T-helper 1 cell treated with Interleukin-12 subunit alpha and Interleukin-12 subunit beta and Interleukin-4 antibody, amounts not matched to agents 30 ng/mL and 1 ng/mL, for 36 hours (primary cell): ENCODE results near the gene GEMIN4. TPM values are rescaled to one million over a fixed set of nuclear protein-coding genes. Genes with fewer than 3 reads are reported as not detected.
"Not testable (repeated sequence)": the region's sequence is repeated elsewhere in the genome, so short reads cannot be mapped to it uniquely, and the experiment has no call there.

Source experiments
- intact Hi-C: fragments of 100-400 bp; cut with micrococcal nuclease; formaldehyde crosslinking; loops from one replicate; pipeline ENCODE4 v1.15.1; 2024
- total RNA-seq: library from RNA; stranded (reverse); gene quantifications from 2 replicates; pipeline ENCODE4 v1.2.3, GENCODE V29; 2022

The GEMIN4 gene
- total RNA-seq, 1 donor from 2014 or later = 31.6 TPM

DNA sequence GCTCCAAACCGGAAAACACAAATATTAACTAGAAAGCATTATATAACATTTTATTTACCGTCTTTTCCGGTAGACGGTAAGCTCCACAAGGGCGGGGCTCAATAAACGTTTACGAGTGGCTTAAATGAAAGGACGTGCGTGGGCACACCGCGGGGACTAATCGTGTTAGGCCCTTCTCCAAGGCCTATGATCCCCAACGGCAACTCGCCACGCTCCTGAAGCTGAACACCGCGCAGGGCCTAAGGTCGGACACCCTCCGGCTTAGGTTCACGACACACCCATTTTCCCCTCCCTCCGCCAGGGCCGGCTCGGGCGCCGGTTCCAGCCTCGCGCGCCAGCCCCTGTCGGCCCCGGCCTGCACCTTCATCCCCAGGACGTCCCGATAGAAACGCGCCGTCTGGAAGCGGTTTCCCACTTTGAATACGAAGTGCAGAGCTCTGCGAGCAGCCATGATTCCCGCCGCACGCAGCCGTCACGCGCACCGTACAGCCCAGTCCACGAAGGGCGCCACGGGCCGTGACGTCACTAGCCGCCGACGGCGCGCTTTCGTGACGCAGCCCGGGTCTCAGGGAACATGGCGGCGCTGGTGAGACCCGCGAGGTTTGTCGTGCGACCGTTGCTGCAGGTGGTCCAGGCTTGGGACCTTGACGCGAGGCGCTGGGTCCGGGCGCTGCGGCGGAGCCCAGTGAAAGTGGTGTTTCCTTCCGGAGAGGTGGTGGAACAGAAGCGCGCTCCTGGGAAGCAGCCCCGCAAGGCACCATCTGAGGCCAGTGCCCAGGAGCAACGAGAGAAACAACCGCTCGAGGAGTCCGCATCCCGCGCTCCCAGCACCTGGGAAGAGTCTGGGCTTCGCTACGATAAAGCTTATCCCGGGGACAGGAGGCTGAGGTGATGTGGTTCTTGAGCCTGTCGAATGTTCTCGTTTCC, 30.0 kb upstream of the GEMIN4 start, which contains the start of the genes GLOD4 and MRM3:
GLOD4 (minus strand) TSS at position 476 of the 927 bp plus-strand sequence; CDS start at position 451, 25 bp downstream.
MRM3 (plus strand) TSS at position 549 of the 927 bp plus-strand sequence; CDS start at position 575, 26 bp downstream.
- intact Hi-C loops = loop anchor here (1.0 to 2.0 kb wide), 5 partner anchors 30 to 371 kb away; partner anchors contain the start of genes GEMIN4 and VPS53

DNA sequence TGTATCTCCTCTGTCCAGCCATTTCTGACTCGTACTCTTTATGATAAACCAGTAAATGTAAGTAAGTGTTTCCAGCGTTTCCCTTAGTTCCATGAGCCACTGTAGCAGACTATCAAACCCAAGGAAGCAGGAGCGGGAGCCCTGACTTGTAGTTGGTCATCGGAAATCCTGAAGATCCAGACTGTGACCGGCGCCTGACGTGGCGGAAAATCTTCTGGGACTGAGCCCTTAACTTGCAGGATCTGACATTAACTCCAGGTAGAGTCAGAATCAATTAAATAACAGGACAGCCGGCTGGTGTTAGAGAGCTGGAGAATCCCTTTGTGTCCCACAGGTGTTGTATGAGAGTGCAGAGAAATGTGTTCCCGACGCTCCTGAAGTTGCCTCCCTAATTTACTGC, 26.0 kb upstream of the GEMIN4 start:
- intact Hi-C loops = no loop called here

DNA sequence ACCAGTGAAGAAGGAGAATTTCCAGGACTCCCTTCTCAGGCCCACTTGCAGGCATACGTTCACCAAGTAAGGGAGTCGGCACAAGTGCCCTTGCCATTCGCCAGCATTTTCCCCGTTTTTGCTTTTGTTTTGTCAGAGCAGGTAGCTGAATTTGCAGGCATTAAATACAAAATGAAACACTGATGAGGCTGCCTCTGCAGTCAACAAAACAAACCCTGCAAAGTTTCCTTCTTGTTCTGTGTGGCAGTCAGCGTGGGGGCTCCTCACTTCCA, 22.2 kb upstream of the GEMIN4 start:
- intact Hi-C loops = no loop called here

DNA sequence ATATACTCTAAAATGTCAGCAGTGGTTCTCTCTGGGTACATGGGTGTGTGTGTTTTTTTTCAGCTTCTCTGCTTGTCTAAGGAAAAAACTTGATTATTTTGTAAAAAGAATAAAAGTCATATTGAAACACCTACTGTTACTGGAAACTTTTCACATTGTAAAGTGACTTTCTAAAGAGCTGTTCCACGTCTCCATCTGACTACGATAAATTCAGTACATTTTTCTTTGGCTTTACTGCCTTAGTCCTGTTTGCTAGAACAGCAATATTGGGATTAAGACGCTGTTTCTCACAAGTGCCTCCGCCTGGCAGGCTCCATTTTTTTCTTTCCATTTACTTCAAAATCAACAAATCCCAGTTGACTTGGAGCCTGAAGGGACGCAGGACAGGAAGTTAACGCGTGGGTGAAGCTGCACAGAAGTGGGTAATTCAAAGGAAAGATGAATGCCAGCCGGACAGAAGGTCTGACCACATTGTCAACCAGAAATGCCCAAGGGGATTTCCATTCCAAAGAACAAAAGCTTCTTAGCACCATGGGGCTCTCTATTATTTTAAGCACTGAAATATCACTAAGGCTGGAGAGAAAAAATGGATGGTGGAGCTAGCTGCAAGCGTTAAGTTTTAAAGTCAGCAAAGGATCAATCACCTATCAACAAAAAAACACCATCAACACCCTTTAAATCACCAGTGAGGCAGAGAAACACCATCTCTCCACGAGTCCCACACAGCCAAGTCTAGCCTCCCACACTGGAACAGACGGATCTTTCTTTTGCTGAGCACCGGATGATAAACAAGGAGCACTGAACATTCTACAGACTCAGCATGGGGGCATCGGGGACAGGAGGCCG, 21.6 kb upstream of the GEMIN4 start:
- intact Hi-C loops = no loop called here

DNA sequence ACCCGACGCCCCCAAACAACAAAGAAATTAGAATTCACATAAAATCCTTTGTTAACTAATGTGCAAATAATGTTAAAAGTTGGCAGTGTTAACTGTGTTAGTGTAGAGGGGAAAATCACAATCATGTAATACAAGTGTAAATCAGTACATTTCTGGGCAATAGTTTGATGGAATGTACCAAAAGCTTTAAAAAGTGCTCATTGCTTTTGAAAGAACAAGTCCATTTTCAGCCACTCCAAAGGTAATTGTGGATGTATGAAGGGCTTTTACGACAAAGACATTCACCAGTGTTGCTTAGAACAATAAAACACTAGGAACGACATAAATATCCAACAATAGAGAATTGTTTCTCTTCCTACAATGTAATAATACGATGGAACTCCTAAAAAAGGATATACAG, 21.0 kb upstream of the GEMIN4 start:
- intact Hi-C loops = no loop called here

DNA sequence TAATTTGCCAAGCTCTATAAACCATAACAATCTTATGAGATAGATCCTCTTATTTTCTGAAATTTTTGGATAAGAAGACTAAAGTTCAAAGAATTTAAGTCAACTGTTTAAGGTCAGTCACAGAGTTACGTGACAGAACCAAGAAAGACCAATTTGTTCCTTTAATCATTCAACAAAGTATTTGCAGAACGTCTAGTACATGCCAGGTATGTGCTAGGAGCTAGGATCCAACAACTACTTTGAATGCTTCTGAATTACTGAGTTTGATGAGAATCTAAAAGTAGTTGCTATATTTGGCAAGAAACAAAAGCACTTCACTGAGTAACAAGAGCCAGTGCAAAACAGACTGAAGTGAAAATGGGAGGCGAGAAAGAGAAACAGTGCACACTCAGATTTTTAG, 15.0 kb upstream of the GEMIN4 start:
- intact Hi-C loops = no loop called here

DNA sequence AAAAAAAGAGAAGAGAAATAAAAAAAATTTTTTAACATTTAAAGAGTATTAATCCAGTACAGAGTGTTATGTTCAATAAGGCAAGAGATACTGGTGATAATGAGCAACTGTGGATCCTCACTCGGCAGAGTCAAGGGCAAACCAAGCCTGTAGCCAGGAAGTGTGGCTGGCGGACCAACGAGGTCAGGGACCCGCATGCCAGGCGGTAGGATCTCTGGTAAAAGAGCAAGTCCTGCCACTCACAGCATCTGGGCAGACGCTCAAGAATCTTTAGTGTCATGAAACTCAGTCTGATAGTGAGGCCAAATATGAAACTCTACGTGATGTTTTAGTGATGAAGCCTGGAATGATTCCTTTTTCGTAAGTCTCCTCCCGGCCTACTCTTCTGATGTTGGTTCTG, 8.3 kb upstream of the GEMIN4 start:
- intact Hi-C loops = no loop called here

DNA sequence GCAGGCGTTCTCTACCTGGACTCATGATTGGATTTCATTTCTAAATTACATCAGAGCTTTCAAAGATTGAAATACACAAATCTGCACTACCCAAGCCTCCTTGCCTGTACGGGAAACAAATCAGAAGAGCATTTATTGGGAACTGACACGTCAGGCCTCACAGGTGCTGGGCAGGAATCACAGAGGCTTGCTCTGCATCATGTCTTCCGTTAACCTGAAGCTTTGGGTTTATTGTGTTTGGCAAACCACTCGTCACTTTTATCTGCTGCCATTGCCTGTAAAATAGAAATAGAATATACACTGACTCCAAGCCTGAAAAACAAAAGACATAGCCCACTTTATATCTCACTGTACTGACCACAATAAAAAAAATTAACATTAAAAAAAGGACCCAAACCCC, 7.9 kb upstream of the GEMIN4 start:
- intact Hi-C loops = no loop called here

DNA sequence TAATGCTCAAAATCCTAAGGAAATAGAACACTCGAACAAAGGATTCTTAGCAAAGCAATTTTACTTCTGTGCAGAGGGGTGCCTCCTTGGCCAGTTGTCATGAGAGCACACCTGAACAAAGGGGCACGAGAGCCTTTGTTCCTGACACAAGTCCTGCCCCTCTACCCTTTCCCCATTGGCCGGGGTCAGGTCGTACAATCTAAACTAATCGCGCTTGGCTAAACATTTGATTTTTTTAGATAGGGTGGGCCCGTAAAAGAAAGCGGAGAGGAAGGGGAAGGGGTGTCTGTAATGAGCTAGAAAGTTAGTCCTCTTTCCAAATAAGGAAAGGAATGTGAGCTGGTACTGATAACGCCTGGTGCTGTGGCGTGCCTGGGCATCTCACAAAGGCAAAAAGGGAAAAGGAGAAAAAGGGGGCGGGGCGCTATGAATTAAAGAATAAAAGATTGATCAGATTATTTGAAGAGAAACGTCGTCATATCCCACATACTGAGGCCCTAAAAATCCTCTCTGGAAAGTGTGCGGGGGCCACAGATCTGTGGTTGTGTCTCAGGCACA, 4.0 kb upstream of the GEMIN4 start:
- intact Hi-C loops = not testable (repeated sequence)

DNA sequence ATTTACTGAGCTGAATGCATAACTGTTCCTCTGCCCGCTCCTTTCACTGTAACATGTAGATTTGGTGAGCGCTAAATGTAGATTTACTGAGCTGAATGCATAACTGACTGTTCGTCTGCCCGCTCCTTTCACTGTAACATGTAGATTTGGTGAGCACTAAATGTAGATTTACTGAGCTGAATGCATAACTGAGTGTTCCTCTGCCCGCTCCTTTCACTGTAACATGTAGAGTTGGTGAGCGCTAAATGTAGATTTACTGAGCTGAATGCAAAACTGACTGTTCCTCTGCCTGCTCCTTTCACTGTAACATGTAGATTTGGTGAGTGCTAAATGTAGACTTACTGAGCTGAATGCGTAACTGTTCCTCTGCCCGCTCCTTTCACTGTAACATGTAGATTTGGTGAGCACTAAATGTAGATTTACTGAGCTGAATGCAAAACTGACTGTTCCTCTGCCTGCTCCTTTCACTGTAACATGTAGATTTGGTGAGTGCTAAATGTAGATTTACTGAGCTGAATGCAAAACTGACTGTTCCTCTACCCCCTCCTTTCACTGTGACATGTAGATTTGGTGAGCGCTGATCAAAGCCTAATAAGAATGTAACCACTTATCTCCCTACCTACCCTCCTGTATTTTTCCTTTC, 3.4 kb upstream of the GEMIN4 start:
- intact Hi-C loops = not testable (repeated sequence)

DNA sequence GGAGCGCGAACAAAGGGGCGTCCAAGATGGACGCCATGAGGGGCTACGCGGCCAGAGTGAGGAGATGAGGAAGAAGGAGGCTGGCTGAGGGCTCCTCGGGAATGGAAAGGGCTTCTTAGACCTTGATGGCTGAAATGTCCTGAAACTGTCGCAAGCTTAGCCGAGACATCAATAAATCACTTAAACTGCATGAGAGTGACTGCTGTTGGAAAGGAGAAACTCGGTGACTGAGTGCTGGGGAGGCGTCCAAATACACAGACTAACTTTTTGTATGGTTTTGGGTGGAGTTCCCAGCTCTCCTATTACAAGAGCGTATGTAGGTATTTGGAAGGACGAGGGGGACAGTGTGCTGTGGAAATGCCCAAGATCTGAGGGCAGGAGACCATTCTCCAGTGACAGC, 1.4 kb upstream of the GEMIN4 start:
- intact Hi-C loops = no loop called here

DNA sequence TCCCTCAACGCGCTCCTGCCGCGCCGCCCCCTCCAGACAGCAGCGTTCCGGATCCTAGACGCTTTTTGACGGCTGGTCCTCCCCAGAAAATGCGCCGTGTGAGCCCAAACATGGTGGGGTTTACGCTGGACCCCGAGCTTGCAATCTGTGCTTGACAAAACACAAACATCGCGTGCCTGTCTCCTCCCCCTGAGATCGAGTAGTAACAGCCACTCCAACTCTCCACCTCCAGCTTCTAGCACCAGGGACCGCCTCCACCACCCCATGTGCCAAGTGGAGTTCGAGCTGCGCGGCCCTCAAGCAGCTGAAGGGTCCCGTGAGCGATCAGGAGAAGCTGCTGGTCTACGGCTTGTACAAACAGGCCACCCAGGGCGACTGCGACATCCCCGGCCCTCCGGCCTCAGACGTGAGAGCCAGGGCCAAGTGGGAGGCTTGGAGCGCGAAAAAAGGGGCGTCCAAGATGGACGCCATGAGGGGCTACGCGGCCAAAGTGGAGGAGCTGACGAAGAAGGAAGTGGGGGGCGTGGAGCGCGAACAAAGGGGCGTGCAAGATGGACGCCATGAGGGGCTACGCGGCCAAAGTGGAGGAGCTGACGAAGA, 656 bp upstream of the GEMIN4 start:
- intact Hi-C loops = loop anchor here (1.0 kb wide), 7 partner anchors 12 to 342 kb away; partner anchors contain the start of genes GLOD4, MRM3 and VPS53

DNA sequence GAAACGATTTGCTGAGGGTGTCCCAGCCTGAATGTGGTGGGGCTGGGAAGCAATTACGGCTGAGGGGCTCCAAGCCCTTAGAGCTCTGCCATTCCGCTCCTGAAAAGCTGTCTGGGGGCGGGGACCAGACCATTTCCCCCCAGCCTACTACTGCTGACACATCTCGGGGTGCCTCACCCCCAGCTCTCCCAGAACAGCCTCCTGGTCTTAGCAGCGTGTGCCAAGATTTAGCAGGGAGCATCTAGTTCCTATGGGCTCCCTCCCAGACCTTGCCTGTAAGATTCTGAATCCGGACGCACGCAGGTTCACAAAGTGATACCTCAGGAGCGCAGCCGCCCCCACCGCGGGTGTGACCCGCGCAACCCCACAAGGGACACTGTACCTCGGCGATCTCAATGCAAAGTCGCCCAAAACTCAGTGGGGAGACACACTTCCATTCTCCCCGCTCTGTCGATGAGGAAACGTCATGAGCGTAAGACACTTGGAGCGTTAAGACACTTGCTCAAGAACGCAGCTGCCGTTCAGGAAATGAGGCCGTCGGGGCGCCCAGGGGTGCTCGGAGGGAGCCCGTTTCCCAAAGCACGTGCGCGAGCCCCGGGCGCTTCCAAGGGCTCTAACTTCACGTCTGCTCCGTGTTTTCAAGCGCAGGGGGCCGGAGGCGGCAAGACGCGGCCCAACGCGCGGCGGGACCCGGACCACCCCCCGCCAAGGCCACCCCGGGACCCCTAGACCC, 629 bp downstream of the GEMIN4 start:
- intact Hi-C loops = loop anchor here (1.0 kb wide), 7 partner anchors 11 to 341 kb away; partner anchors contain the start of genes GLOD4, MRM3 and VPS53

DNA sequence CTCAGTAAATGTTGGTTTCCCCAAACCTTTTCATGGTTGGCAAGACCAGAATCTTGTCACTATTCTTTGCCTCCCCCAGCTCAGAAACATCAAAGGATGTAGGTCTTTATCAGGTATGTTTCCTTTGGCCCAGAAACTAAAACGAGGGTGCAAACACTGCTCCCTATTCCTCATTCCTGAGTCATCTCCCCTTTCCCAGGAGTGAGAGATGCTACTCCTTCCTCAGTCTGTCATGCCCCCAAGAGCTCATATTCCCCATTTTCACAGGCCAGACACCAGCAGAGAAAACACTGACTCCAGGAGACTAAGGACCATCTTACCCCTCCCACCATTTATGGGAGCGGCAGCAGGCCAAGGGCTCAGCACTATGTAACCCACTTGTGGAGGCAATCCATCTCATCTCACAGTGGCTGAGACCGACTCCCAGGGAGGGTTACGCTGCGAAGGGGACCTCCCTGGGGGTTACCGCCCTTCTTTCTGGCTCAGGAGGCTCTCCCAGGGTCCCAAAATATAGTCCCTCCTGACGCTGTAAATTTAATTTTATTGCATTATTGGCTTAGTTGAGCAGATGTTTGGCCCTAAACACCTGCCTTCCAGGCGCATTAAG, 1.5 kb downstream of the GEMIN4 start:
- intact Hi-C loops = no loop called here

DNA sequence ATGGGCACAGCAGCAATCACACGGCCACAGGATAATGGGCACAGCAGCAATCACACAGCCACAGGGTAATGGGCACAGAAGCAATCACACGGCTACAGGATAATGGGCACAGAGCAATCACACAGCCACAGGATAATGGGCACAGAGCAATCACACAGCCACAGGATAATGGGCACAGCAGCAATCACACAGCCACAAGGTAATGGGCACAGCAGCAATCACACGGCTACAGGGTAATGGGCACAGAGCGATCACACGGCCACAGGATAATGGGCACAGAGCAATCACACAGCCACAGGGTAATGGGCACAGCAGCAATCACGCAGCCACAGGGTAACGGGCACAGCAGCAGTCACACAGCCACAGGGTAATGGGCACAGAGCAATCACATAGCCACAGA, 2.7 kb downstream of the GEMIN4 start:
- intact Hi-C loops = not testable (repeated sequence)

DNA sequence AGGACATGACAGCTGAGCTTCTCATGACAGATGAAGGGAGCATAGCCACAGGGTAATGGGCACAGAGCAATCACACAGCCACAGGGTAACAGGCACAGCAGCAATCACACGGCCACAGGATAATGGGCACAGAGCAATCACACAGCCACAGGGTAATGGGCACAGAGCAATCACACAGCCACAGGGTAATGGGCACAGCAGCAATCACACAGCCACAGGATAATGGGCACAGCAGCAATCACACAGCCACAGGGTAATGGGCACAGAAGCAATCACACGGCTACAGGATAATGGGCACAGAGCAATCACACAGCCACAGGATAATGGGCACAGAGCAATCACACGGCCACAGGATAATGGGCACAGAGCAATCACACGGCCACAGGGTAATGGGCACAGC, 3.5 kb downstream of the GEMIN4 start:
- intact Hi-C loops = not testable (repeated sequence)

DNA sequence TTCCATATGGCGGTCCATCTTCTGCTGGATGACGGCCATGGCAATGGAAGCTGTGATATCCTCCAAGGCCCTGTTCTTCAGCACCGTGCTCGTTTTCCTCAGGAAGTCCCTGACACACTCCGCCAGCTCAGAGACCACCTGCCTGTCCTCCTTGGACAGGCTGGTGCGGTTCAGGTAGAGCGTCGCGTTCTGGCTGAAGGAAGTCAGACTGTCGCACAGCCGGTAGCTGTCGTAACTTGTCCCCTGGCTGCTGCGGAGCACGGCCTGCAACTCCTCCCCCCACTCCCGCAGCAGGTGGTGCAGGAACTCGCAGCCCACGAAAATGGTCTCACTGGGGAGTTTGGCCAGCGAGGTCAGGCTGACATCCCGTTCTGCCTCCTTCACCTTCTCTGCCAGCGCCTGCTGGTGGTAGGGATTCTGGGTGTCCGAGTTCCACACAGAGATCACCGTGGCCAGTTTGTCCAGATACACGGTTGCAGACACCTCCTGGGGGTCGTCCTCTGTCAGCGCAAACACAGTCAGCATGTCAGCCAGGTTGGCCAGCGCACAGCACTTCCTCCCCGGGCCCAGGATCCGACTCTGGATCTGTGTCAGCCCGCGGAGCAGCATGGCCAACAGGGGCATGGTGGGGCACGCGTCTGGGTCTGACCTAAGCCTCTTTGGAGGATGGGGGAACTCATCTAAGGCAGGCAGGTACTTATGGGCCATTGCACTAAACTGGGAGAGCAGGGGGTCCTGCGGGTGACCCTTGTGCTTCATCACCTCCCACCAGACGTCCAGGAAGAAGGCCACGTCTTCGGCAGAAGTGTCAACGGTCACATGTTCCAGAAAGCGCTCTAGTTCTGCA, 5.1 kb downstream of the GEMIN4 start:
- intact Hi-C loops = no loop called here

DNA sequence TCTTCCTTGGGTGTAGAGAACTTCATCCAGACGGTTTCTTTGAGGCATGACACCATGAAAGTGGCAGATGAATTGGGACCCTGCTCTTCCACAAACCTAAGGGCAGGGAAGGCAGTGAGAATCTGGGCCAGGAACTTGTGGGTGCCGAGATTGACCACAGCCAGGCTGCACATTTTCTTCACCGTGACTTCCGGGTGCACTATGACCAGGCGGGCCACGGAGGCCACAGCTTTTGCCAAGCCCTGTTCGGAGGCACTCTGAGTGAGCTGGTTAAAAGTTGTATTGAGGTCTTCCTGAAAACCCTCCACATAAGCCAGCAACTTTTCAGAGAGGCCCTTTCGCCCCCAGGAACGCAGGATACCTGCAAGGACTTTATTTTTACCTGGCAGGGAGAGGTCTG, 5.9 kb downstream of the GEMIN4 start:
- intact Hi-C loops = no loop called here

DNA sequence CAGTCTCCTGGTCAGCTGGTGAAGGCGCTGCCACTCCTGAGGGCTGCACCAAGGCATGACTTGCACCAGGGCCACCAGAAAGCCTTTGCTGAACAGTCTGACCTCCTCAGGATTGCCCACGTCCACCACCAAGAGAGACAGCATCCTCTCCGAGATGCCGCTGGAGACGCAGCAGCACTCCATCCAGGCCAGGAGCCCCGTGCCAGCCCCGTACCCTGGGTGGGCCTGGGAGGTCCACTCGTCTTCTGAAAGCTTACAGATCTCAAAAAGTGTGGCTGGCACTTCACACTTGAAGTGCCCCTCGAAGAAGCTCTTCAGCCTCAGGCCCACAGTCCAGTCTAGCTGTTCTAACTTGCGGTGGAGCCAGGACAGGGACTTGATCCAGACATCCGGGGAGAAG, 6.7 kb downstream of the GEMIN4 start:
- intact Hi-C loops = no loop called here
